Endothelial cell of umbilical vein (primary cell): ENCODE measurements around the gene AGAP2.

Source experiments
- EZH2 ChIP-seq: IDR thresholded peaks from 2 replicates; pipeline ENCODE4 v1.6.1; 2012; ENCODE audit warnings: borderline replicate concordance, low read depth, mild to moderate bottlenecking, moderate library complexity, low read length, inconsistent platforms; ENCODE audit not compliant: severe bottlenecking
- MAX ChIP-seq: IDR thresholded peaks from 2 replicates; pipeline ENCODE4 v1.6.1; 2011; ENCODE audit not compliant: insufficient read depth, insufficient read length
- POLR2A ChIP-seq: IDR thresholded peaks from 2 replicates; pipeline ENCODE4 v1.6.1; 2012; ENCODE audit warnings: low read depth, mild to moderate bottlenecking, control low read depth, low read length
- POLR2AphosphoS5 ChIP-seq: IDR thresholded peaks from 2 replicates; pipeline ENCODE4 v1.6.1; 2012; ENCODE audit warnings: low read depth, mild to moderate bottlenecking, control low read depth, low read length, moderate library complexity; ENCODE audit not compliant: insufficient read depth
- TF ChIP-seq, protein P1 (sequence below), 2 donors: IDR thresholded peaks; 1 replicate in 1 of 2; 2 replicates in 1 of 2; pipeline ENCODE4 v1.5.1; 2011; ENCODE audit warnings: low read length in 2 of 2, mild to moderate bottlenecking in 2 of 2, moderate library complexity in 2 of 2, control low read depth in 1 of 2, inconsistent platforms in 1 of 2, low read depth in 1 of 2; ENCODE audit not compliant: insufficient read depth in 1 of 2; ENCODE audit errors: extremely low read depth in 1 of 2

DNA sequence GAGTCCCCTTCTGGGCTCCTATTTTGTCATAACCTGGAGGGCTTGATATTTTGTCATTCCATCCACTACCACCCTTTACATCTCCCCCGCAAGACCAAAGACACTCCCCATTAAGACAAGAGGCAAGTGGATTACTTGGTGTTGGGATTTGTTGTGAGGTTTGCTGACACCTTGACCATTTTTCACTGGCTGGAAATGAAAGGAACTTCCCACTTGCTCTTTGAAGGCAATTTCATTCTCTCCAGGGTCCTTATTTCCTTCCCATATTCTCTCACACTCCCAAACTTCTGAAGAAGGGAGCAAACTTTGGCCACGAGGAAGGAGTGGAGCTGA, 14.9 kb downstream of the AGAP2 start:
- TF ChIP-seq, protein P1, sequence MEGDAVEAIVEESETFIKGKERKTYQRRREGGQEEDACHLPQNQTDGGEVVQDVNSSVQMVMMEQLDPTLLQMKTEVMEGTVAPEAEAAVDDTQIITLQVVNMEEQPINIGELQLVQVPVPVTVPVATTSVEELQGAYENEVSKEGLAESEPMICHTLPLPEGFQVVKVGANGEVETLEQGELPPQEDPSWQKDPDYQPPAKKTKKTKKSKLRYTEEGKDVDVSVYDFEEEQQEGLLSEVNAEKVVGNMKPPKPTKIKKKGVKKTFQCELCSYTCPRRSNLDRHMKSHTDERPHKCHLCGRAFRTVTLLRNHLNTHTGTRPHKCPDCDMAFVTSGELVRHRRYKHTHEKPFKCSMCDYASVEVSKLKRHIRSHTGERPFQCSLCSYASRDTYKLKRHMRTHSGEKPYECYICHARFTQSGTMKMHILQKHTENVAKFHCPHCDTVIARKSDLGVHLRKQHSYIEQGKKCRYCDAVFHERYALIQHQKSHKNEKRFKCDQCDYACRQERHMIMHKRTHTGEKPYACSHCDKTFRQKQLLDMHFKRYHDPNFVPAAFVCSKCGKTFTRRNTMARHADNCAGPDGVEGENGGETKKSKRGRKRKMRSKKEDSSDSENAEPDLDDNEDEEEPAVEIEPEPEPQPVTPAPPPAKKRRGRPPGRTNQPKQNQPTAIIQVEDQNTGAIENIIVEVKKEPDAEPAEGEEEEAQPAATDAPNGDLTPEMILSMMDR (IDR thresholded peaks at IDR 0.05; ENCODE audit: extremely low read depth in 1 of 2, insufficient read depth in 1 of 2, low read depth in 1 of 2, low read length in 2 of 2), result no peak
- no peak for TF ChIP-seq MAX
- TF ChIP-seq POLR2AphosphoS5, result no peak
- no peak for TF ChIP-seq POLR2A
- TF ChIP-seq EZH2, result no peak
